CD4-positive, alpha-beta T cell (primary cell): ENCODE data around the gene EEF1A2. TPM values are rescaled to one million over a fixed set of nuclear protein-coding genes. Genes with fewer than 3 reads are reported as not detected.
"Not testable (repeated sequence)": the region's sequence is repeated elsewhere in the genome, so short reads cannot be mapped to it uniquely, and the experiment has no call there.

Experiments
- ATAC-seq: fragments of 200-7000 bp; cut with Tn5 transposase; one replicate; pipeline ENCODE4 v1.10.0; 2022; ENCODE audit warnings: mild to moderate bottlenecking; ENCODE audit not compliant: poor library complexity
- CTCF ChIA-PET: fragments of 350-600 bp; sonication (Branson Sonifier 250); formaldehyde crosslinking; loops from one replicate; lab custom pipeline; 2021; ENCODE audit warnings: antibody characterized with exemption, inconsistent platforms; lab: Charles Lee
- POLR2A ChIA-PET: fragments of 350-600 bp; sonication (Branson Sonifier 250); formaldehyde crosslinking; loops from one replicate; lab custom pipeline; 2021; ENCODE audit warnings: antibody characterized with exemption, inconsistent platforms; lab: Charles Lee
- DNase-seq, 14 experiments: peaks; one replicate each; pipeline ENCODE4 v3.0.0-alpha.2; 2013 to 2020; ENCODE audit warnings: mixed read lengths in 2 of 14
- H3K27ac ChIP-seq, 2 donors: one replicate each; pipeline versions ENCODE4 v1.5.1 to v1.7.0; 2013; ENCODE audit warnings: low read length in 2 of 2, low read depth in 1 of 2, mild to moderate bottlenecking in 1 of 2
- H3K27me3 ChIP-seq, 2 experiments: 1 replicate in 1 of 2; 2 replicates in 1 of 2; pipeline versions ENCODE4 v1.6.1 to v1.7.0; 2013; ENCODE audit warnings: low read length in 2 of 2, control low read depth in 1 of 2, mild to moderate bottlenecking in 1 of 2, moderate library complexity in 1 of 2; ENCODE audit not compliant: insufficient read depth in 2 of 2, control insufficient read depth in 1 of 2
- H3K36me3 ChIP-seq: one replicate; pipeline ENCODE4 v1.6.1; 2013; ENCODE audit warnings: low read length, control low read depth; ENCODE audit not compliant: insufficient read depth
- H3K4me1 ChIP-seq: one replicate; pipeline ENCODE4 v1.6.1; 2013; ENCODE audit warnings: low read length, control low read depth; ENCODE audit not compliant: insufficient read depth
- H3K4me3 ChIP-seq: one replicate; pipeline ENCODE4 v1.5.1; 2013; ENCODE audit warnings: mild to moderate bottlenecking, low read length, moderate library complexity
- H3K9me3 ChIP-seq, 2 experiments: 1 replicate in 1 of 2; 2 replicates in 1 of 2; pipeline versions ENCODE4 v1.6.1 to v1.7.0; 2013; ENCODE audit warnings: low read length in 2 of 2, mild to moderate bottlenecking in 2 of 2, control low read depth in 1 of 2, moderate library complexity in 1 of 2; ENCODE audit not compliant: control insufficient read depth in 1 of 2, insufficient read depth in 1 of 2
- H3K27ac Mint-ChIP-seq: one replicate; pipeline ENCODE4 v1.8.0; 2020; ENCODE audit warnings: mixed read lengths
- H3K27me3 Mint-ChIP-seq: one replicate; pipeline ENCODE4 v1.8.0; 2021; ENCODE audit warnings: mixed read lengths
- H3K36me3 Mint-ChIP-seq: one replicate; pipeline ENCODE4 v1.8.0; 2021; ENCODE audit warnings: low read depth, mixed read lengths
- H3K4me1 Mint-ChIP-seq: one replicate; pipeline ENCODE4 v1.8.0; 2021; ENCODE audit warnings: low read depth, mixed read lengths
- H3K4me3 Mint-ChIP-seq: one replicate; pipeline ENCODE4 v1.8.0; 2020; ENCODE audit warnings: mild to moderate bottlenecking, mixed read lengths
- H3K9me3 Mint-ChIP-seq: one replicate; pipeline ENCODE4 v1.8.0; 2020; ENCODE audit warnings: mixed read lengths
- intact Hi-C, 2 experiments: fragments of 100-400 bp; cut with DNase I in 1 of 2; cut with micrococcal nuclease in 1 of 2; formaldehyde crosslinking; loops; one replicate each; pipeline versions ENCODE4 v1.15.1 to v1.9.0; 2023 to 2025; cut with DNase I, micrococcal nuclease
- total RNA-seq, 174 experiments: library from RNA in 2 of 174; stranded (reverse) in 2 of 174; gene quantifications; one replicate each; pipeline ENCODE4 v1.2.3 and lab custom pipeline; 2021 to 2026
- TF ChIP-seq, protein P1 (sequence below): fragments of 200-600 bp; IDR thresholded peaks from one replicate; pipeline ENCODE4 v1.8.0; 2022; ENCODE audit warnings: antibody characterized with exemption, mild to moderate bottlenecking

EEF1A2 gene
- total RNA-seq, 2 experiments from 2014 or later, result 0.92 to 1.1 TPM

DNA sequence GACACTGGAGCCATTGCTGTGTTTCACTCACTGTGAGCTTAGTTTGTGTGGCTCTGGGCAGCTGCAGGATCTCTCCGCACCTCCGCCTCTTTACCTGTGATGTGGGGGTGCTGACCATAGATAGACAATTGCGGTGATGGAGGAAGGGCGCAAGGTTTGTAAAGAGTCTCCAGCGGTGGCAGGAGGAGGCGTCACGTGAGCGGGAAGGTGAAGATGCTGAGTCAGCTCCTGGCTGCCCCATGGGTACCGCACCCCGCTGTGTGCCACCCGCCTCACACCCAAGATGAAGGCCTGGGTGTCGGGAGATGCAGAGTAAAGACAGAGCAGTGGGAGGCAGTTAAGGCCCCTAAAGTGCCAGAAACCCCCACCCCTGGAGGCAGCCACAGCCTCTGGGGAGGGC is 17.4 kb downstream of the EEF1A2 start:
- POLR2A ChIA-PET, result no interaction called here
- intact Hi-C loops, result no loop called here
- Mint-ChIP-seq H3K4me1 (no peaks in the 10 kb centered on the region), H3K27ac (no peak overlapping the region), H3K9me3 (no peaks in the 10 kb centered on the region), H3K4me3 (no peak overlapping the region), H3K36me3 (no peaks in the 10 kb centered on the region), H3K27me3 (peaks cover 46% of the 10 kb centered on the region)
- TF ChIP-seq, protein P1, sequence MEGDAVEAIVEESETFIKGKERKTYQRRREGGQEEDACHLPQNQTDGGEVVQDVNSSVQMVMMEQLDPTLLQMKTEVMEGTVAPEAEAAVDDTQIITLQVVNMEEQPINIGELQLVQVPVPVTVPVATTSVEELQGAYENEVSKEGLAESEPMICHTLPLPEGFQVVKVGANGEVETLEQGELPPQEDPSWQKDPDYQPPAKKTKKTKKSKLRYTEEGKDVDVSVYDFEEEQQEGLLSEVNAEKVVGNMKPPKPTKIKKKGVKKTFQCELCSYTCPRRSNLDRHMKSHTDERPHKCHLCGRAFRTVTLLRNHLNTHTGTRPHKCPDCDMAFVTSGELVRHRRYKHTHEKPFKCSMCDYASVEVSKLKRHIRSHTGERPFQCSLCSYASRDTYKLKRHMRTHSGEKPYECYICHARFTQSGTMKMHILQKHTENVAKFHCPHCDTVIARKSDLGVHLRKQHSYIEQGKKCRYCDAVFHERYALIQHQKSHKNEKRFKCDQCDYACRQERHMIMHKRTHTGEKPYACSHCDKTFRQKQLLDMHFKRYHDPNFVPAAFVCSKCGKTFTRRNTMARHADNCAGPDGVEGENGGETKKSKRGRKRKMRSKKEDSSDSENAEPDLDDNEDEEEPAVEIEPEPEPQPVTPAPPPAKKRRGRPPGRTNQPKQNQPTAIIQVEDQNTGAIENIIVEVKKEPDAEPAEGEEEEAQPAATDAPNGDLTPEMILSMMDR, result no peak
- CTCF ChIA-PET, result no interaction called here
- Histone ChIP-seq H3K9me3 (peaks cover 0 to 28% of the 10 kb centered on the region in 2 experiments), H3K36me3 (no peaks in the 10 kb centered on the region), H3K27ac (no peak overlapping the region), H3K4me1 (no peaks in the 10 kb centered on the region), H3K27me3 (peaks cover 17 to 31% of the 10 kb centered on the region in 2 experiments), H3K4me3 (no peak overlapping the region)
- ATAC-seq, result no peak
- DNase-seq, result no peak

DNA sequence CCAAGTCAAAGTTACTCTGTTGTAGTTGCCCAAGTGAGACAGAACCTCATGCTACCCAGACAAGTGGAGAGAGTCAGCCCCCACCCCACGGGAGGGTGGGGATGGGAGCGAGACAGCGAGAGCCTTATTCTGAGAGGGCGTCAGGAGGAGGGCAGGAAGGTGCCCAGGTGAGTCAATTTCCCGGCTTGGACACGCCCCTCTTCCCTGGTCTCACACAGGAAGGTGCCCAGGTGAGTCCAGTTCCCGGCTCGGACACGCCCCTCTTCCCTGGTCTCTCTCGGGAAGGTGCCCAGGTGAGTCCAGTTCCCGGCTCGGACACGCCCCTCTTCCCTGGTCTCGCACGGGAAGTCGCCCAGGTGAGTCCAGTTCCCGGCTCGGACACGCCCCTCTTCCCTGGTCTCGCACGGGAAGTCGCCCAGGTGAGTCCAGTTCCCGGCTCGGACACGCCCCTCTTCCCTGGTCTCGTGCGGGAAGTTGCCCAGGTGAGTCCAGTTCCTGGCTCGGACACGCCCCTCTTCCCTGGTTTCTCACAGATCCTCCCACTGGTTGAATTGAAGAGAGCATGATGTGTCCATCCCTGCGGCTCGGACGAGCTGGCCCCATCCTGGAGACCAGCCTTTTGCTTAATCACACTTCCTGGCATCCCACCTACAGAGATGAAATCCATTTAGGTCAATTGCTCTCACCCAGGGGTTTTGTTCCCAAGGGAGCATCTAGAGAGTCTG is 19.0 kb downstream of the EEF1A2 start:
- intact Hi-C loops, H3K4me1 ChIP-seq, H3K27ac ChIP-seq, H3K4me1 Mint-ChIP-seq, H3K4me3 Mint-ChIP-seq, H3K27ac Mint-ChIP-seq, CTCF ChIA-PET, H3K36me3 Mint-ChIP-seq, ATAC-seq, DNase-seq, H3K36me3 ChIP-seq, H3K4me3 ChIP-seq, H3K9me3 Mint-ChIP-seq, POLR2A ChIA-PET: not testable (repeated sequence)
- peaks cover 0 to 26% of the 10 kb centered on the region in 2 experiments for H3K9me3 ChIP-seq
- peaks cover 29 to 43% of the 10 kb centered on the region in 2 experiments for H3K27me3 ChIP-seq
- peaks cover 46% of the 10 kb centered on the region for H3K27me3 Mint-ChIP-seq

DNA sequence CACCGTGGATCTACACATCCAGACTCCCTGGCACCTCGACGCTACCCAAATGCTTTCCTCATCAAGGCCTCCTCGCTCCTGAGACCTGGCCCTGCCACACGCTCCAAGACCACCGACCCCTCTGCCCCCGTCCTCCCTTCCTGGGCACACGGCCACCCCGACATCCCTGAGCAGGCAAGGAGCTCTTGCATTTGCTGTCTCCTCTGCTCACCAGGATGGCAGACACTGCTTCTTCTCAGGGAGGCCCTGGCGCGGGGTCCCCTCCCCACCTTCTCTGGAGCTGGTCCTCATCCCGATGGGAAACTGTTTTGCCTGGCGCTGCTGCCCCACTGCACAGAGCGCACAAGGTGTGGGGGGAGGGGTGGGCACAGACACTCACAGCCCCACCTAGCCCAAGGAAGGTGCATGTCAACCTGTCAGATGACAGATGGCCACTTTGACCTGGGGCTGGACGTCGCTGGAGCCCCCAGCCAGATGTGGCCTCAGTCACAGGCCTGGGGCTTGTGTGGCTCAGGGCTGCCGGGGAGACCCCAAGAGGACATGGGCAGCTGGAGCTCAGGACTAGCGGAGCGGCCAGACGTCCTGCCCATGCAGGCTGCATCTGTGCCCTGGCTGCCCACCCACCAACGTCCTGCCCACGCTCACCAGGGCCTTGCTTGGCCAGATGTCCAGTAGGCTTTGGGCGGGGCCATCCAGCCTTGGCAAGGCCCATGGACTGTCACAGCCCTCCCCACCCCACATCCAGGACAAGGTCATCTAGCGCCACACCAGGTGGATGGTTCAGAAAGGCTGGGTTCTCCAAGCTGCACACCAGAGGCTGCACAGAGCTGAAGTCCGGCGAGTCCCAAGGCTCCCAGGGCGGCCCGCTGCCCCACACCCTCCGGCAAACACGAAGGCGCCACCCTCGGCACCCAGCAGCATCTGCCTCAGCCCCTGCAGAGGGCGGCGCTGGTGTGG is 20.3 kb downstream of the EEF1A2 start:
- no peak for ATAC-seq
- Histone ChIP-seq H3K27ac (no peak overlapping the region), H3K4me3 (no peak overlapping the region), H3K9me3 (peaks cover 0 to 26% of the 10 kb centered on the region in 2 experiments), H3K36me3 (no peaks in the 10 kb centered on the region), H3K4me1 (no peaks in the 10 kb centered on the region), H3K27me3 (peaks cover 39 to 56% of the 10 kb centered on the region in 2 experiments)
- ChIA-PET CTCF (no interaction called here), POLR2A (no interaction called here)
- intact Hi-C loops, result no loop called here
- H3K27ac Mint-ChIP-seq, result no peak overlapping the region
- H3K4me3 Mint-ChIP-seq, result no peak overlapping the region
- DNase-seq, result no peak
- no peaks in the 10 kb centered on the region for H3K9me3 Mint-ChIP-seq
- H3K27me3 Mint-ChIP-seq, result peaks cover 52% of the 10 kb centered on the region
- no peaks in the 10 kb centered on the region for H3K36me3 Mint-ChIP-seq
- TF ChIP-seq, protein P1, result no peak
- no peaks in the 10 kb centered on the region for H3K4me1 Mint-ChIP-seq
